HG03280 (cell line): ENCODE data around the gene WASF1.
"Not testable (repeated sequence)": the region's sequence is repeated elsewhere in the genome, so short reads cannot be mapped to it uniquely, and the experiment has no call there.

ENCODE experiments used
- ATAC-seq: cut with Tn5 transposase; IDR thresholded peaks from one replicate; pipeline ENCODE4 v1.9.1; 2021; ENCODE audit warnings: mild to moderate bottlenecking, moderate library complexity; ENCODE audit not compliant: unreplicated experiment

WASF1 gene

DNA sequence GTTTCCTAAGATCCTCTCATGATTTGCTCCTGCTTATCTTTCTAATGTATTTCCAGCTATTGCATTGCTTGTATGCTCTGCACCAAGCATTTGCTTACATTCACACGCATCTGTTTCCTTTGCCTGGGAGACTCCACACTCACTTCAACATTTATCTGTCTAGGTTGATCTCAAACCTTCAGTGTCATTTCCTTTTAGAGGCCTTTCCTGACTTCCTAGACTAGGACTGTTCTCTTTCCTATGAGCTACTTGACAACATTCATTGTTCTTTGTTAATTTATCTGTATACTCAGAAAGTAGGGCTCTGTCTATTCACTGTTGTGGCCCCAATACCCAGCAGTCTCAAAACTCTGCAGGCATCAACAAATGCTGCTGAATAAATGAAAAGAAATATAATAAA, 84.4 kb downstream of the WASF1 start:
- ATAC-seq = no peak

DNA sequence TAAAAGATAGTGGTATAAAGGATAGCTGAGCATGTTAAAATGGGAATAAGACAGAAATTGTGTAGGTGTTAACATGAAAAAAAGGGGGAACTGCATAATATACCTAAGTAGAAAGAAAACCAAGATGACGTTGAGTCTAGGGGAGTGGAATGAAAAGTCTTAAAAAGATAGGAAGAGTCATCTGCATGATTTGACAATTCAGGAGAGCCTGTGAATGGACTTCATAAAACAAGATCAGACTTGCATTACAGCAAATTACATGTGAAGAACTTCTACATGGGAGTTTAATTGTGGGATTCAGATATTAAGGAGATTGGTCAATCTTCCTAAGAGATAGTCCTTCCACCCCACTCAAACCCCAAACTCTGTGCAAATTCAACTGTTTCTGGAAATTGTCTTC, 85.5 kb downstream of the WASF1 start:
- no peak for ATAC-seq

DNA sequence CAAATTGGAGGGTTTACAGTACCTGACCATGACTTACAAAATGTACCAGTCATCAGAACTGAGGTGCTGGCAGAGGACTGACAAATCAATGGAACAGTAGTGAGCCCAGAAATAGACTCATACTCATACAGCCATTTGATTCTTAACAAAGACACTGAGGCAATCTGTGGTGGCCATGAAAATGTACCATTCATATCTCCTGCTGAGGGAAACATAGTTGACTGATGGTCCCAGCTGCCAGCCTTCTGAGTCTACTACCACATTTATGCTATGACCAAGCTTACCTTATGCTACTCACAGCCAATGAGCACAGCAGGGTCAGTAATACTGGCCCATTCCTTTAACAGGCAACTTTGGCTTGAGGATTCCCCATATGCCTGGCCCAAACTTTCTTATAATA, 88.6 kb downstream of the WASF1 start:
- ATAC-seq = no peak

DNA sequence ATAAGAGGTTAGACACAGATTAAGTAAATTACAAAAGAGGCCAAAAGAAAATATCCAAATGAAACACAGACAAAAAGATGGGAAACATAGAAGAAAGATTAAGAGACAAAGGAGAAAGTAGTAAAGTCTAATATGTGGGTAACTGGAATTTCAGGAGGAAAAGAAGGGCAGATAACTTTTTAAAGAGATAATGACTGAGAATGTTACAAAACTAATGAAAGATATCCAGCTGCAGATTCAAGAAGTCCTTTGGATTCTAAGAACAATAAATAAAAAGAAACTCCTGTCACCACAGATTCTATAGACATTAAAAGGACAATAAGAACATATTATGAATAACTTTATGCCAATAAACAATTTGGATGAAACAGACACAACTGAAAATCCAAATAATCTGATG, 90.1 kb downstream of the WASF1 start:
- no peak for ATAC-seq

DNA sequence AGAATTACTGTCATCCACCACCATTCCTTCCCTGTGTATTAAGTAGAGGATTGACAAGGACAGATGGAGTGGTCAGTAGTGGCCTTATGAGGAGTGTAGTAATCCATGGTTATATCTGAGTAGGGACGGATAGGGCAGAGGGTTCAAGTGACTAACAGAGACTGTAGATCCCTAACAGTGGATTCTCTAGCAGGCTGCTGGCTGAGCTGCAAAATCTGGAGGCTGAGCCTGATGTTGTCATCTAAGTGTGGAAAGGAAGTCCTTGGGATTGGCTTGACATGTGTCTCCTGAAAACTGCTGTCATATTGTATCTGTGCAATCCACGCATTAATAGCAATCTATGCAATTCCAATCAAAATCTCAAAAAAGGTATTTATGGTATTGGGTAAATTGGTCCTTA, 94.2 kb downstream of the WASF1 start:
- no peak for ATAC-seq

DNA sequence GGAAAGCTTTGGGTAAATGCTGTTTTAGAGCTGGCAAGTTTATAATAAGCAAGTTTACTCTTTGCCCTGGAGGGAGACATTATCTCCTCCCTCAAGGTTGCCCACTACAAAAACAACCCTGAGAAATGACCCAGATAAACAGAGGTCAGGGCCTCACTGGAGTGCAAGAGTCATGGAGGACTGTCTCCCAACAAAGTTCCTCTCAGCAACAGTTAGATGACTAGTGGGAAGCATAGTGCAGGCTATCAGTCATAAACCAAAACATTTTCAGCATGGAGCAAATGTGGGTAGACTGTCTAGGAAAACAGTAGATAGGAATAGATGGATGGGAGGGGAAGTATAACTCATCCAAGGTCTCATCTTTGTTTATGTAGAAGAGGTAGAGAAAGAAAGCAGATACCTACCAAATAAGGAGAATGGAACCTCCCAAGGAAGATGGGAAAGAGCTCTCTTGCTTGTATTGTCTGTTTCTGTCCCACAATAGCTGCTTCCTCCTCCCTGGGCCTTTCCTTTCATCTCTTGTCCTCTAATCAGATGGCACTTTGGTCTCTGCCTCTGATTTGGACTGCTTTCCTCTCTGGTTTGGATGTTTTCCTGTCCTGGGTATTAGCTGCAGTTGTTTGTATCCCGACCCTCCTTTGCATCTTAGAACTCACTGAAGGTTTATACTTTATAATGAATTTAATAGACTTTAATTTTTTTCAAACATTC, 95.4 kb downstream of the WASF1 start:
- no peak for ATAC-seq

DNA sequence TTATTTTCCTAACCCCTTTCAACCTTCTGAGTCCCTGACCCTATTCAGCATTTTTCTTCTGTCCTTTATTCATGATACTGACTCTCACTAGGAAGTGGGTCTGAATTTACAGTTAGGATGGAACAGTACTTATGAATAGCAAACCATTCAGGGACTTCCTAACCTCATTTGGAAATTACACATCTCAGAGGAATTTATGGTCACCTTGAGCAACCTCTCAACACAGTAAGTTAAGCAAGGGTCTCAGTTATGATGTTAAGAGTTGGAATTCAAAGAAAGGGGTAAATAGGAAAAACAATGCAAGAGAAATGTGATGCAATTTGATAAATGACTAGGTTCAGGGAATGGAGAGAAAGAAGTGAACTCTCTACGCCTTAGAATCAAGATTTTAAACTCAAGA, 104.1 kb downstream of the WASF1 start:
- ATAC-seq = no peak

DNA sequence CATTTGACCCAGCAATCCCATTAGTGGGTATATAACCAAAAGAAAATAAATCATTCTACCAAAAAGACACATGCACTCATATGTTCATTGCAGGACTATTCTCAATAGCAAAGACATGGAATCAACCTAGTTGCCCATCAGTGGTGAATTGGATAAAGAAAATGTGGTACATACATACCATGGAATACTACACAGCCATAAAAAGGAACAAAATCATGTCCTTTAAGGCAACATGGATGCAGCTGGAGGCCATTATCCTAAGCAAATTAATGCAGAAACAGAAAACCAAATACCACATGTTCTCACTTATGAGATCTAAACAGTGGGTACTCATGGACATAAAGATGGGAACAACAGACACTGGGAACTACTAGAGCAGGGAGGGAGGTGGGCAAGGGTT, 106.0 kb downstream of the WASF1 start:
- not testable (repeated sequence) for ATAC-seq

DNA sequence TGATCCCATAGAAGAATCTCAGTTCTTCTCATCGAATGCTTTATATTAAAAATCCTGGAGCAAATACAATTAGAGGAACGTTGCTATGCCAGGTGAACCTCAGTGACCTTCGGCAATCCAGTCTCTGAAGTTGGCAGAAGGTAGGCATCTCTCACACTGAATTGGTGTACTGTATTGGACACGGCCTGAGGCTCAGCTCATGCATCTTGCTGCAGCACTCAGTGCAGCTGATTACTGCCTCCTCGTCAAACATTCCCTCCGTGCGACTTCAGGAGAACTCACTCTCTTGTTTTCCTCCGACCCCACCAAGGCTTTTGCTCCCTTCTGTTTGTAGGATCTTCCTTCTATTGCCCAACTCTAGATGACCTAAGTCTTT, 110.9 kb downstream of the WASF1 start:
- ATAC-seq = no peak

DNA sequence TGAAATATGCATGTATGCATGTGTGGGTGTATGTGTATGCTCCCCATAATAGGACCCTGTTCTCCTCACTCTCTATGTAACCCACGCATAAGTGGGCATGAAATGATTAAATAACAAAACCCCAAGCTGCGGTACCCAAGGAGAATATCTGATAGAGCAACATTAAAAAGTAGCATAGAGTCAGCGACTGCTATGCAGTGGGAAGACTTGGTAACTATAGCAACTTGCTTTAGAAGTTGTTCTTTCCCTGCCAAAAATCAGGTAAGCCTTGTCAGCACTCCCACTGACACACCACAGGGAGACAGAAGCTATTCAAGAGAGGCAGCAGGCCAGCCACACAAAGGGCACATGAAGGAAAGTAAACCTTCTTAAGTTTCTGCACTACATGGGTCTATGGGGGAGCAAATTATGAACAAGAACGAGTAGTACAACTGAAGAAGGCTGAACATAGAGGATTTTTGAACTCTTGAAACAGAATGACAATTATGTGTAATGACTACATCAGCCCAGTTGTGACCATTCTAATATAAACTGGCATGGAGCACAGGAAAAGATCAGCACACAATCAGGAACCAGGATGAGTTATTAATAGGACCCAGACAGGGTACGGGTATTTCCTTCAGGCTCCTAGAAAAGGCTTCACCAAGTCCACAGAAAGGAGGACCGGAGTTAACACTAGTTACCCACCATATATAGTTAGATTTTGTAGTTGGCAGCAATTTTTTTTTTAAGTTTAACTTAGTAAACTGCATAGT, 111.5 kb downstream of the WASF1 start:
- no peak for ATAC-seq

DNA sequence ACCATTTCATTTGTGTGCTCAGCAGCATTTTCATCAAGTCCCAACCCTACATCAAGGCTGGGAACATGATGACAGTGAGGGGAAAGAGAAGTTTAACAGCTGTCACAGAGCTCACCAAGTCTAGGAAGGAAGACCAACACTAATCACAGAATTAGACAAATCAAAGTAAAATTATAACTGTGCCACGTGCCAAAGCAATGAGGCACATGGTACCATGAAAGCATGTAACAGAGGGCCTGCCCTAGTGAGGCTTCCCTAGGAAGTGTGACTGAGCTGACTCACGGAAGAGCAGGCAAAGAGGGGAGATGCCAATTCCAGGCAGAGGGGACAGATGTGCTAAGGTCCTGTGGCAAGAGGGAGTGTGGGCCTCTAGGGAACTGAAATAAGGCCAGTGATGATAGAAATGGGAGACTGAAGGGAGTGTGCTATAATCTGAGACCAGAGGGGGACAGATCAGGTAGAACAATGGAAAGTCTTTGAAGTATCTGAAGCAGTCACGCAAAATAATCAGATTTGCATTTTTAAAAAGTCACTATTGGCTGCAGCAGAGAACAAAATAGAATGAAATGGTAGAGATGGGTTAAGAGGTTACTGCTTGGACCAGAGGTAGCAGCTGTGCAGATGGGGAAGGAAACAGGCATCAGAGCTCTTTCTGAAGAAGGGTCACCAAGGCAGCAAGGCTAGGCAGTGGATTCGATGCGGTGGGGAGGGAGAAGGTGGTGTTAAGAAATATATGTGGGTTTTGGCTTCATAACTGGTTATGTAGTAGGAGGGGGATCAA, 114.5 kb downstream of the WASF1 start:
- no peak for ATAC-seq

DNA sequence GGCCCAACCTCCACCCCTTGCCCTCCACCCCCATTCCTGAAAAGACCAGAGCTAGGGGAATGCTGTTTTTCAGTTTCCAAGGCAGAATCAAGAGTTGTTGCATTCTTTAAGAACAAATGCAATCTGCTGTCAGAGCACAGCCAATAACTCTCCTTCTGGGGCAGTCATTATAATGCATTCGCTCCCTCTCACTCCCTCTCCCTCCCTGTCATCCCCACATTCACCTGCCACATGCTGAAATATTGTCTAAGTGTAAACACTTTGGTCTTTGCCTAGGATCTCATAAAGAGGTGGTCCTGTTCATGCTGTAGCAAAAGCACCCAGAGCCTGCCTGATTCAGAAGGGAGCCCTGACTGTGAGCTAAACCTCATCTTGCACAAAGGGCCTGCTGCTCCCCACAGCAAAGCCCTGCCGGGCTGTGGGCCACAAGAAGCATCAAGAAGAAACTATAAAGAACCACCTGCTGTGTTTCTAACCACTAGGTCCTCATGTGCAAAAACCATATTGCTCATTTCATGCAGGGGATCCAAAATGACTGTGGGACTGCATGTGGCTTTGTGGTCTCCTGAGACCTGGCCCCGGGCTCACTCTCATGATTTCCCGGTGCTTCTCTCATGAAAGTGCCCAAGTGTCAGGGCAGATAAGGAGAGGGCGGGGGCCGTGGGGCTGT, 115.7 kb downstream of the WASF1 start:
- no peak for ATAC-seq

DNA sequence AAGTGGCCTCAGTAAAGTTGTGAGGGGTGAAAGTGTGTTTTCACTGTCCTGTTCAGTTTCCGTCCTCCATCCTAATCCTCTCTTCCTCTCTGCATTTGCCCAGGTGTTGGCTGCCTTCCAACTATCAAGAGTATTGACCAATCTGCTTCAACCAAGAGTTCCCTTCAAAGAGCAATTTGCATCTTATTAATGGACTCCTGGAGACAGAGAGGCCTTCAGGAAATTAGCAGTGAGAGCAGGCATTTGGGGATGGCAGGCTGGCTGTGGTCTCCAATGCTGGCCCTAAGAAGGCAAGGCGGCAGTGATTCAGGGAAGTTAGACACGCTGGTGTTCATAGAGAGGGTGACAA, 124.1 kb downstream of the WASF1 start:
- ATAC-seq = no peak

DNA sequence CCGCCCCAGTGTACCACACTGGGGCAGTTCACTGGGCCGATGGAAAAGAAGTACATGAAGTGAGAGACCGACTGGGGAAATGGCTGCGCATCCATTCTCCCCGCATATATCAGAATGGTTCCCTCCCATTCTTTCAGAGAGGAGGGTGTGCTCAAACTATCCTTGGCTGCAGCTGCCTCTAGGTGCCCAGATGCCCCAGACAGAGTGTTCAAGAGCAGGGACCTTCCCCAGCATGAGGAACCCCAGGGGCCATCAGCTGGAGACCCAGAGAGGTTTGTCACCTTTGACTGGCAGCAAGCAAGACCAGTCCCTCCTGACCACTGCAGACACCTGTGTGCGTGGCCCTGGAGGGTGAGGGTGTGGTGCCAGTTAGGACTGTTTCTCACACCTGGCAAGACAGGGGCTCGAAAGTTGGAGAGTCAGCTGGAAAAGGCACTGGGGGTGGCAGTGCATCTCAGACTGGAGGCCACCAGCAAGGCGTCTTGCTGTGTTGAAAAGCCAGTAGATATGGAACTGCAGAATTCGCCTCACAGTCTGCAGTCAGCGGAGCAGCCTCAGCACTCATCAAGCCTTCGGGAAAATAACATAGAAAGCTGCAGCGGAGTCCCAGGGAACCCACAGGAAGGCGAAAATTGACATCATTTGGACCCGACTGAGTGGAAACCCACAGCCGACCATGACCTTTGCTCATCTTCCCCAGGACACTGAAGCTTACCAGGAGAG, 124.6 kb downstream of the WASF1 start:
- ATAC-seq = no peak

DNA sequence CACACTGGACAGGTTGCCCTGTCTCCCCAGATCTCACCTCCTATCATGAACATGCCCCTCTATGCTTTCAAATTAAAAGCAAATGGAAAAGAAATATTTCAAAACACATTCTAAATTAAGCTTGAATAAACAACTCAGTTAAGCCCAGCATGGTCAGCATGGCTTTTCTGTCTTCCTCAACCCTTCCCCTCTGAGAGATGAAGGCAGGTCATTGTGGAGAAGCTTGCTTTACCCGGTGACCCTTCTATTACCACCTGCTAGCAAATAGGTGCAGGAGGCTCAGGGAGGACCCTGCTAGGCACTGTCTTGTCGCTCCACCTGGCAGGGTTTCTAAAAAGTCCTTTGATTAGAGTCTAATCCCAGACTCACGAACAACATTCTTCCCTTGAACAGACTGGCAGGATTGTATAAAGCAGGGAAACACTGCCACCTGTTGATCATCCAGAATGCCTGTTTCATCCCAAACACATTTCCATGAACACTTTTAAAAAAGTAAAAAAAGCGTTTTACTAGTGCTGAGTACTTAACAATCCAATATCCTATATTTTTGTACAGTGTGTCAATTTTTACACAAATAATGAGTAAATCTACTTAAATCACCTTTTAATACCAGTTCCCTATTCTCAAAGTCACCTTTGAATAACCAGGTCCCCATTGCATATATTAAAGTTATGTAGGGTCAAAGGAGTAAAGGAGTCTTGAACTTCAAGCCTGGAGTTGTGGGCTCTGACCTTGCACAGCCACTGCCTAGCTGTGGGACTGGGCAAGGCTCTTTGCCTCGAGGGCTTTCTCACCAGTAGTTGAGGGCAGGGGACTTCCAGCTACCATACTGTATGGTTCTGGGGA, 125.9 kb downstream of the WASF1 start:
- no peak for ATAC-seq

DNA sequence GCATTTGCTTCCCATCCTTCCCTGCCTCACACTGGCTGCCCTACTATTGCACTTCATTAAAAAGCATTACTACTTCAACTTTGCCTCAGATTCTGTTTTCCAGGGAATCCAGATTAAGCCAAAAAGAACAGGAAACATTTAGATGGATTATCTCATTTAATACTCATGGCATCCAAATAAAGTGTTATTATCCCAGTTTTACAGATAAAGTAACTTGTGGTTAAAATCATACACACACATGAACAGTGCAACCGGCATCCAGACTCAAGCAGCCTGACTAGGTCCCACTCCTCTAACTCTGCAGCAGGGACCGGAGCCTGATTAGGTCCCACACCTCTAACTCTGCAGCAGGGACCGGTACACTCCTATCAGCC, 129.0 kb downstream of the WASF1 start:
- no peak for ATAC-seq
